Renal cortical epithelial cell (primary cell): ENCODE data around the gene BCL11B. TPM values are rescaled to one million over a fixed set of nuclear protein-coding genes. Genes with fewer than 3 reads are reported as not detected.
A peak's percentile ranks its signal among the peaks of the same experiment; 100 is the strongest.

Experiments
- DNase-seq: peaks from one replicate; pipeline ENCODE4 v3.0.0-alpha.2; 2011; ENCODE audit warnings: low read depth
- total RNA-seq: library from RNA; depleted of rRNA; stranded (reverse); fragments of >200 nt; gene quantifications from 2 replicates; pipeline ENCODE4 v1.2.3, GENCODE V29; 2014

BCL11B gene
- total RNA-seq, 1 donor from 2014 or later = 0.20 TPM

GRCh38 chr14:99287269-99287942 lies 15.4 kb upstream of the BCL11B start:
- no peak for DNase-seq

GRCh38 chr14:99286761-99287160 lies 14.8 kb upstream of the BCL11B start:
- DNase-seq = no peak

- no peak for DNase-seq
Measured at GRCh38 chr14:99284254-99285004, 12.4 kb upstream of the BCL11B start.

GRCh38 chr14:99282261-99283050 lies 10.5 kb upstream of the BCL11B start:
- no peak for DNase-seq

GRCh38 chr14:99281396-99281795 lies 9.4 kb upstream of the BCL11B start:
- DNase-seq = no peak

- DNase-seq = no peak
Measured at GRCh38 chr14:99280852-99281251, 8.9 kb upstream of the BCL11B start.

GRCh38 chr14:99280066-99280731 lies 8.2 kb upstream of the BCL11B start:
- DNase-seq = no peak

- DNase-seq = no peak
Measured at GRCh38 chr14:99278836-99279235, 6.8 kb upstream of the BCL11B start.

GRCh38 chr14:99277530-99277929 lies 5.5 kb upstream of the BCL11B start:
- DNase-seq = no peak

- no peak for DNase-seq
Measured at GRCh38 chr14:99276482-99276881, 4.5 kb upstream of the BCL11B start.

GRCh38 chr14:99275222-99275584 lies 3.2 kb upstream of the BCL11B start:
- no peak for DNase-seq

GRCh38 chr14:99274346-99275221 lies 2.6 kb upstream of the BCL11B start:
- DNase-seq = peak; percentile 54

GRCh38 chr14:99273766-99274345 lies 1.9 kb upstream of the BCL11B start:
- DNase-seq = no peak

- DNase-seq = no peak
Measured at GRCh38 chr14:99272899-99273765, 1.1 kb upstream of the BCL11B start.

GRCh38 chr14:99272632-99272898 lies 568 bp upstream of the BCL11B start:
- DNase-seq = no peak

GRCh38 chr14:99271221-99271941 lies 616 bp downstream of the BCL11B start:
- no peak for DNase-seq

GRCh38 chr14:99270458-99271220 lies 1.4 kb downstream of the BCL11B start:
- DNase-seq = no peak
